BE2C (cell line): ENCODE measurements around the gene HSH2D. TPM values are rescaled to one million over a fixed set of nuclear protein-coding genes. Genes with fewer than 3 reads are reported as not detected.

Source experiments
- DNase-seq: peaks from one replicate; pipeline ENCODE4 v3.0.0-alpha.2; 2020
- H3K27me3 ChIP-seq: fragments of 250-450 bp; sonication (Bioruptor Pico); 2 replicates; pipeline ENCODE4 v1.5.1; 2020; ENCODE audit warnings: mild to moderate bottlenecking
- H3K36me3 ChIP-seq: fragments of 250-450 bp; sonication (Bioruptor Pico); 2 replicates; pipeline ENCODE4 v1.5.1; 2020; ENCODE audit warnings: mild to moderate bottlenecking
- H3K4me1 ChIP-seq: fragments of 250-450 bp; sonication (Bioruptor Pico); 2 replicates; pipeline ENCODE4 v1.5.1; 2020
- H3K4me3 ChIP-seq: 2 replicates; pipeline ENCODE4 v1.5.1; 2011; ENCODE audit warnings: low read depth, low read length
- H3K9me3 ChIP-seq: fragments of 250-450 bp; sonication (Bioruptor Pico); 2 replicates; pipeline ENCODE4 v1.5.1; 2020
- polyA plus RNA-seq: library from polyadenylated mRNA; unstranded; fragments of >200 nt; gene quantifications from one replicate; pipeline ENCODE4 v1.2.1, GENCODE V29; 2012; ENCODE audit warnings: low read depth, missing spikeins; ENCODE audit not compliant: insufficient read length, insufficient read depth
- TF ChIP-seq, protein P1 (sequence below): IDR thresholded peaks from 2 replicates; pipeline ENCODE4 v1.5.1; 2012; ENCODE audit warnings: mild to moderate bottlenecking, low read depth, low read length

The HSH2D gene, protein sequence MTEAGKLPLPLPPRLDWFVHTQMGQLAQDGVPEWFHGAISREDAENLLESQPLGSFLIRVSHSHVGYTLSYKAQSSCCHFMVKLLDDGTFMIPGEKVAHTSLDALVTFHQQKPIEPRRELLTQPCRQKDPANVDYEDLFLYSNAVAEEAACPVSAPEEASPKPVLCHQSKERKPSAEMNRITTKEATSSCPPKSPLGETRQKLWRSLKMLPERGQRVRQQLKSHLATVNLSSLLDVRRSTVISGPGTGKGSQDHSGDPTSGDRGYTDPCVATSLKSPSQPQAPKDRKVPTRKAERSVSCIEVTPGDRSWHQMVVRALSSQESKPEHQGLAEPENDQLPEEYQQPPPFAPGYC
- not detected for polyA plus RNA-seq

DNA sequence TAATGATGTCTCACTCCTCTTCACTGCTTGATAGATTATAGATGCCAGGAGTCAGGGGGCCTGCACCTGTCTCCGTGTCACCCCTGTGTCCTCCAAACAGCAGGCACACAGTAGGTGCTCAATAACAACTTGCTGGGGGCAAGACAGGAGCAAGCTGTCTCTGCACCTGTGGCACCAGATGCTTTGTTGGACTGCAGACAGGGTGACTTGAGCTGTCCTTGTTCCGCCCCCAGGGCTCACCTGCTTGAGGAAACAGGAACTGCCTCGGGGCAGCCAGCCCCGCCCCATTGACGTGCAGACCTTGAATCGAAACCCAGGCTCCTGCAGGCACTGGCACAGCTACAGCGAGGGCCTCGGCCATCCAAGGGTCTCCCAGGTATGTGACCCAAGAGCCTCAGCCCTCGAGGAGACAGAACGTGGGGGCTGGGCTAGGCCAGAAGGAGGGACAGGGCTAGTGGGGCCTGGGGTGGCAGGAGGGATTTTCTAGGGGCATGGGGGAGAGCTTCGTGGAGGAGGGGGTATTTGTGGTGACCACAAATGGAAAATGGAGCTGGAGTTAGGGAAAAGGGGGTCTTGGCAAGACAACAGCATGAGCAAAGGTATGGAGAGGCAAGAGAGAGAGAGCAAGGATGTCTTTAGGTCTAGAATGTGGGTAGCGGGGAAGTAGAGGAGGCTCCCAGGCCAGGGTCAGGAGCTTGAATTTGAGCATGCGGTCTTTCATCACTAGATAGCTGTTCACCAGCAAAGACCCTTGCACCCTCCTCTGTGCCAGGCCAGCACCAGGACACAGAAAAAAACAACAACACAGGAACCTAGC is at the start of gene HSH2D:
HSH2D (plus strand) TSS at position 287 of the 817 bp plus-strand sequence. CDS start 5,066 bp downstream, outside the sequence.
- no peaks in the 10 kb centered on the region for H3K9me3 ChIP-seq
- H3K4me1 ChIP-seq, result no peaks in the 10 kb centered on the region
- no peaks in the 10 kb centered on the region for H3K27me3 ChIP-seq
- no peak within 1 kb of the TSS for H3K4me3 ChIP-seq
- TF ChIP-seq, protein P1, sequence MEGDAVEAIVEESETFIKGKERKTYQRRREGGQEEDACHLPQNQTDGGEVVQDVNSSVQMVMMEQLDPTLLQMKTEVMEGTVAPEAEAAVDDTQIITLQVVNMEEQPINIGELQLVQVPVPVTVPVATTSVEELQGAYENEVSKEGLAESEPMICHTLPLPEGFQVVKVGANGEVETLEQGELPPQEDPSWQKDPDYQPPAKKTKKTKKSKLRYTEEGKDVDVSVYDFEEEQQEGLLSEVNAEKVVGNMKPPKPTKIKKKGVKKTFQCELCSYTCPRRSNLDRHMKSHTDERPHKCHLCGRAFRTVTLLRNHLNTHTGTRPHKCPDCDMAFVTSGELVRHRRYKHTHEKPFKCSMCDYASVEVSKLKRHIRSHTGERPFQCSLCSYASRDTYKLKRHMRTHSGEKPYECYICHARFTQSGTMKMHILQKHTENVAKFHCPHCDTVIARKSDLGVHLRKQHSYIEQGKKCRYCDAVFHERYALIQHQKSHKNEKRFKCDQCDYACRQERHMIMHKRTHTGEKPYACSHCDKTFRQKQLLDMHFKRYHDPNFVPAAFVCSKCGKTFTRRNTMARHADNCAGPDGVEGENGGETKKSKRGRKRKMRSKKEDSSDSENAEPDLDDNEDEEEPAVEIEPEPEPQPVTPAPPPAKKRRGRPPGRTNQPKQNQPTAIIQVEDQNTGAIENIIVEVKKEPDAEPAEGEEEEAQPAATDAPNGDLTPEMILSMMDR, result no peak
- DNase-seq, result no peak
- H3K36me3 ChIP-seq, result no peaks in the 10 kb centered on the region

DNA sequence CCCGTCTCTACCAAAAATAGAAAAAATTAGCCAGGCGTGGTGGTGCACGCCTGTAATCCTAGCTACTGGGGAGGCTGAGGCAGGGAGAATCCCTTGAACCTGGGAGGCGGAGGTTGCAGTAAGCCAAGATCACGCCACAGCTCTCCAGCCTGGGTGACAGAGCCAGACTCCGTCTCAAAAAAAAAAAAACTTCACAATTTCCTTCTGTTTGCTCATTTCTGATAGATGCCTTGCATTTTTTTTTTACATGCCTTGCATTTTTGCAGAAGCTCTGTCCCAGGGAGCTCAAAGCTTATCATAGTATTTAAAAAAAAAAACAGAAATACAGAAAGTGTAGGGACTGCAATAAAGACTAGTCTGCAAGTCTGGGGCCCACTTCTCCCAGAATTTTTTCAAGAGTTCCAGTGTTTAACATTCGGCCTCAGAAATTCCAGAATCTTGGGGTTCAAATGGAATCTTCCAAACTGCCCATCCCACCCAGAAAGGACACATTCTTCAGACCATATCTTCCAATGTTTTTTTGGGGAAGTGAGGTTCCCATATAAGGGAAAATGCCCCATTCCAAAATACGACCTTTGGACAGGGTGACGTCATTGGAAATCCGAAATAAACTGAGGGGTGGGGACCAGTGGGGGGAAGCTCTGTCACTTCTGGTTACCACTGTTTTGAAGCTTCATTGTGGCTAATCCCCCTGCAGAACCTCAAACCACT is 49.0 kb upstream of the HSH2D start:
- TF ChIP-seq, protein P1, result no peak
- H3K36me3 ChIP-seq, result peaks cover 85% of the 10 kb centered on the region
- no peaks in the 10 kb centered on the region for H3K27me3 ChIP-seq
- no peaks in the 10 kb centered on the region for H3K4me1 ChIP-seq
- no peaks in the 10 kb centered on the region for H3K9me3 ChIP-seq
- no peak overlapping the region for H3K4me3 ChIP-seq
- DNase-seq, result no peak

DNA sequence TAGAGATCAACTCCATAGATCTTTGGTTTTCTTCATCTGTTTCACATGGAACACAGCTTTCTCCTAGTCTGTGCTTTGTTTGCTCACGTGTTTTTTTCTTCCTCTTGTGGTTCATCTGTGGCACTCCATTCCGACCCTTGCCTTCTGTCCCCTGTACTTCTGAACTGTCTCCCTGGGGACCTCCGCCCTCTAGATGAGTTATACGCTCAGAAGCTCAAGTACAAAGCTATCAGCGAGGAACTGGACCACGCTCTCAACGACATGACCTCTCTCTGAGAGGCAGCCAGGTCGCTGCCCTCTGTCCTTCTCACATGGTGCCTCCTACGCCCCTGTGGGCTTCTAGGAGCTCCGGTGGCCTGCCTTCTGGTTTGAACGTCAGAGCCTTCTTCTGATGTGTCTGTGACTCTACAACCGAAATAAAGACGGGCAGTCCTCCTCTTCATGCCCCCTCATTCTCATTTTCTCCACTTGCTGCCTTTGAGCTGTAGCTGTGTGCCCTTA is 48.4 kb upstream of the HSH2D start:
- no peaks in the 10 kb centered on the region for H3K4me1 ChIP-seq
- DNase-seq, result no peak
- TF ChIP-seq, protein P1, result no peak
- peaks cover 86% of the 10 kb centered on the region for H3K36me3 ChIP-seq
- H3K4me3 ChIP-seq, result no peak overlapping the region
- no peaks in the 10 kb centered on the region for H3K9me3 ChIP-seq
- no peaks in the 10 kb centered on the region for H3K27me3 ChIP-seq

DNA sequence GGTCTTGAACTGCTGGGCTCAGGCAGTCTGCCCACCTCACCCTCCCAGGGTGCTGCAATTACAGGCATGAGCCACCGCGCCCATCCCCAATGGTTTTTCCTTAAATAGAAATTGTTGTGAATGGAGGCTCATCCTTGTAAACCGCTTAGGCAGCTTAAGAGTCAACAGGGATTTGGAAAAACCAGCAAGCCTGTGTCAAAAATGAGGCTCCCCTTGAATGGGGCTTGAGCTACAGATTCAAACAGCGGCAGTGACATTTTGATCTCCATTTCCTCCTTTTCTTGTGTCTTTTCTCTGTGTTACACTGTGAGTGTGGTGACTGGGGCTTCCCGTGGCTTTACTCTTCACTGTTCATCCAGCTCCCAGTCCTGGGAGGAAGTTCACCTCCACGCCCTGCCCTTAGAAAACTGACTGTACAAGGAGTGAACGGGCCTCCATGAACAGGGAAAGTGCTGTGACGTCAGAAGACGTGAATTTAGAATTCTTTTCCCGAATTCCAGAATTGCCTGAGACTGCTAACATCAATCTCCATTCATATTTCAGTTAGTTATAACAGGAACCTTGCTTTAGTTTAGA is 47.1 kb upstream of the HSH2D start:
- no peak overlapping the region for H3K4me3 ChIP-seq
- no peaks in the 10 kb centered on the region for H3K27me3 ChIP-seq
- no peaks in the 10 kb centered on the region for H3K9me3 ChIP-seq
- no peak for DNase-seq
- peaks cover 86% of the 10 kb centered on the region for H3K36me3 ChIP-seq
- TF ChIP-seq, protein P1, result no peak
- H3K4me1 ChIP-seq, result no peaks in the 10 kb centered on the region

DNA sequence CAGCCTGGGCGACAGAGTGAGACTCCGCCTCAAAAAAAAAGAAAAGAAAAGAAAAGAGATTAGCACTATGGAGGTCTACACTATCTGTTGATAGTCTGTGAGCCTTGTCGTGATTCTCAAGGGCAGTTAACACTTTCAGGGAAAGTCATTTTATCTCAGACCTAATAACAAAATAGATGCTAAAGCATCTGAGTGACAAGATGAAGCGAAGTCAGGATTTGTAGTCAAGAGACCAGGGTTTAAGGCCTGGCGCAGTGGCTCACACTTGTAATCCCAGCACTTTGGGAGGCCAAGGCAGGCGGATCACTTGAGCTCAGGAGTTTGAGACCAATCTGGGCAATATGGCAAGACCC is 45.1 kb upstream of the HSH2D start:
- H3K27me3 ChIP-seq, result no peaks in the 10 kb centered on the region
- H3K36me3 ChIP-seq, result peaks cover 75% of the 10 kb centered on the region
- TF ChIP-seq, protein P1, result no peak
- no peak overlapping the region for H3K4me3 ChIP-seq
- H3K9me3 ChIP-seq, result no peaks in the 10 kb centered on the region
- DNase-seq, result no peak
- H3K4me1 ChIP-seq, result no peaks in the 10 kb centered on the region
